Measurements from ENCODE around the gene NDUFB10. TPM values are rescaled to one million over a fixed set of nuclear protein-coding genes. Genes with fewer than 3 reads are reported as not detected.

NDUFB10 gene
- total RNA-seq, 1 donor from 2014 or later = 153 TPM

DNA sequence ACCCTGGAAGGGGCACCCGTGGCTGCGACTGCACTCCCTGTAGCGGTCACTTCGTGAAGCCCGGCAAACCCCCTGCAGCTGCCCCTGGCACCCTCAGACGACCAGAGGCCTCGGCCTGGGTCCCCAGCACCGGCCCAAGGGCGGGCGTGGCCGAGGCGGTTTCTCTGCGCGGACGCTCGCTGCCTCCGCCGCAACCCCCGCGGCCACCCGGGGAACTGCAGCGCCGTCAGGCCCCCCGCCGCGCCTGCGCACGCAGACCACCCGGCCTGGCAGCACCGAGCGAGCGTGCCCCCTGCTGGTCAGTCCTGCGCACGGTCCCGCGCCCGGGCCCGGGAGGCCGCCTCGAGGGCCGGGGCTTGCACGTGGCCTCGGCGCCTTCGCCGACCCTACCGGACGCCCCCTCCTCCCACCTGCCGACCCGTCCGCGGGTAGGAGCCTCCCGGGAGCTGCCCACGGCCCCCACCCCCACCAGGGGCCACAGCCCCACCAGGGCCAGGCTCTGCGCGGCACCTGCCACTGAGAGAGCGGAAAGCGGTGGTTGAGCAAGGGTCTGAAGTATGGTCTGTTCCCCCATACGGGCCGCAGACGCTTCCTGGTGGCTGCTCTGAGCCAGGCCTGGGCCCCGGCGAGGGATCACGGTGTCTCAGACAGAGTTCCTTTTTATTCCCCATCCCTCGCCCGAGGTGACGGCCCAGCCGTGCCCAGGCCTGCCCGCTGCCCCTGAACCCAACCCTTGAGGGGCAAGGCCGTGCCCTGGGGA, 29.6 kb upstream of the NDUFB10 start:
- no peaks in the 10 kb centered on the region for H3K27me3 ChIP-seq (ENCODE audit: insufficient read depth, low read length)
- FAIRE-seq = no peak
- no peak overlapping the region for H3K4me3 Mint-ChIP-seq (ENCODE audit: unreplicated experiment)
- no peak overlapping the region for H3K27ac ChIP-seq (ENCODE audit: low read depth, low read length)
- peak overlapping the region; percentile 62 for H2AFZ ChIP-seq (ENCODE audit: low read depth, low read length)
- H3K4me1 Mint-ChIP-seq (ENCODE audit: low read depth, unreplicated experiment) = no peaks in the 10 kb centered on the region
- no peaks in the 10 kb centered on the region for H4K20me1 ChIP-seq (ENCODE audit: insufficient read depth, low read length)
- no peak overlapping the region for H3K27ac Mint-ChIP-seq (ENCODE audit: unreplicated experiment)
- H3K4me1 ChIP-seq (ENCODE audit: insufficient read depth, low read length) = peaks cover 6% of the 10 kb centered on the region
- peak overlapping the region; percentile 84 for H3K4me2 ChIP-seq (ENCODE audit: low read length)
- no peaks in the 10 kb centered on the region for H3K79me2 ChIP-seq (ENCODE audit: insufficient read depth, low read length)
- H3K27me3 Mint-ChIP-seq (ENCODE audit: low read depth, unreplicated experiment) = peaks cover 14% of the 10 kb centered on the region
- no peaks in the 10 kb centered on the region for H3K9me3 Mint-ChIP-seq (ENCODE audit: unreplicated experiment)
- DNase-seq (ENCODE audit: low read depth) = peak; percentile 33
- H3K36me3 Mint-ChIP-seq (ENCODE audit: low read depth, unreplicated experiment) = no peaks in the 10 kb centered on the region
- peak overlapping the region; percentile 65 for H3K9ac ChIP-seq (ENCODE audit: low read length)
- H3K4me3 ChIP-seq (ENCODE audit: insufficient read depth, low read depth, low read length) = peak overlapping the region; percentile 38
- no peaks in the 10 kb centered on the region for H3K36me3 ChIP-seq (ENCODE audit: insufficient read depth, low read length)
- TF ChIP-seq EZH2 (IDR thresholded peaks at IDR 0.05; ENCODE audit: insufficient read depth, low read length) (no peak), CTCF (IDR thresholded peaks at IDR 0.05; ENCODE audit: insufficient read depth, low read depth, low read length) (peak; percentile 50)
- no peaks in the 10 kb centered on the region for H3K9me3 ChIP-seq (ENCODE audit: insufficient read depth, low read depth, low read length)

GRCh38 chr16:1930338-1930720, 29.0 kb upstream of the NDUFB10 start:
- H2AFZ ChIP-seq (ENCODE audit: low read depth, low read length) = no peak overlapping the region
- H3K4me2 ChIP-seq (ENCODE audit: low read length) = no peak overlapping the region
- H3K27ac Mint-ChIP-seq (ENCODE audit: unreplicated experiment) = no peak overlapping the region

More at GRCh38 chr16:1930338-1930720, 29.0 kb upstream of the NDUFB10 start:
- peaks cover 6% of the 10 kb centered on the region for H3K4me1 ChIP-seq (ENCODE audit: insufficient read depth, low read length)
- H3K36me3 ChIP-seq (ENCODE audit: insufficient read depth, low read length) = no peaks in the 10 kb centered on the region
- H3K27me3 ChIP-seq (ENCODE audit: insufficient read depth, low read length) = no peaks in the 10 kb centered on the region
- H3K27ac ChIP-seq (ENCODE audit: low read depth, low read length) = no peak overlapping the region
- H3K4me3 Mint-ChIP-seq (ENCODE audit: unreplicated experiment) = no peak overlapping the region
- H3K4me3 ChIP-seq (ENCODE audit: insufficient read depth, low read depth, low read length) = no peak overlapping the region
- no peaks in the 10 kb centered on the region for H3K79me2 ChIP-seq (ENCODE audit: insufficient read depth, low read length)
- no peak for FAIRE-seq
- TF ChIP-seq CTCF (IDR thresholded peaks at IDR 0.05; ENCODE audit: insufficient read depth, low read depth, low read length) (no peak), EZH2 (IDR thresholded peaks at IDR 0.05; ENCODE audit: insufficient read depth, low read length) (no peak)
- H4K20me1 ChIP-seq (ENCODE audit: insufficient read depth, low read length) = no peaks in the 10 kb centered on the region
- no peaks in the 10 kb centered on the region for H3K9me3 Mint-ChIP-seq (ENCODE audit: unreplicated experiment)
- H3K9me3 ChIP-seq (ENCODE audit: insufficient read depth, low read depth, low read length) = no peaks in the 10 kb centered on the region
- H3K4me1 Mint-ChIP-seq (ENCODE audit: low read depth, unreplicated experiment) = no peaks in the 10 kb centered on the region
- H3K9ac ChIP-seq (ENCODE audit: low read length) = no peak overlapping the region
- H3K27me3 Mint-ChIP-seq (ENCODE audit: low read depth, unreplicated experiment) = peaks cover 12% of the 10 kb centered on the region
- no peak for DNase-seq (ENCODE audit: low read depth)
- H3K36me3 Mint-ChIP-seq (ENCODE audit: low read depth, unreplicated experiment) = no peaks in the 10 kb centered on the region
